ENCODE results near the gene KLK15.

DNA sequence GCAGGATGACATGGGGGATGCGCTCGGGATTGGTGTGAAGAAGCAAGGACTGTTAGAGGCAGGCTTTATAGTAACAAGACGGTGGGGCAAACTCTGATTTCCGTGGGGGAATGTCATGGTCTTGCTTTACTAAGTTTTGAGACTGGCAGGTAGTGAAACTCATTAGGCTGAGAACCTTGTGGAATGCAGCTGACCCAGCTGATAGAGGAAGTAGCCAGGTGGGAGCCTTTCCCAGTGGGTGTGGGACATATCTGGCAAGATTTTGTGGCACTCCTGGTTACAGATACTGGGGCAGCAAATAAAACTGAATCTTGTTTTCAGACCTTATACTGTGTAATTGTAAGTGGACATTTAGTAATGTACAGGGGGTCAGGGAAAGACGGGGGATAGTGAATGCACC lies 46.9 kb upstream of the KLK15 start:
- TF ChIP-seq, protein P1, sequence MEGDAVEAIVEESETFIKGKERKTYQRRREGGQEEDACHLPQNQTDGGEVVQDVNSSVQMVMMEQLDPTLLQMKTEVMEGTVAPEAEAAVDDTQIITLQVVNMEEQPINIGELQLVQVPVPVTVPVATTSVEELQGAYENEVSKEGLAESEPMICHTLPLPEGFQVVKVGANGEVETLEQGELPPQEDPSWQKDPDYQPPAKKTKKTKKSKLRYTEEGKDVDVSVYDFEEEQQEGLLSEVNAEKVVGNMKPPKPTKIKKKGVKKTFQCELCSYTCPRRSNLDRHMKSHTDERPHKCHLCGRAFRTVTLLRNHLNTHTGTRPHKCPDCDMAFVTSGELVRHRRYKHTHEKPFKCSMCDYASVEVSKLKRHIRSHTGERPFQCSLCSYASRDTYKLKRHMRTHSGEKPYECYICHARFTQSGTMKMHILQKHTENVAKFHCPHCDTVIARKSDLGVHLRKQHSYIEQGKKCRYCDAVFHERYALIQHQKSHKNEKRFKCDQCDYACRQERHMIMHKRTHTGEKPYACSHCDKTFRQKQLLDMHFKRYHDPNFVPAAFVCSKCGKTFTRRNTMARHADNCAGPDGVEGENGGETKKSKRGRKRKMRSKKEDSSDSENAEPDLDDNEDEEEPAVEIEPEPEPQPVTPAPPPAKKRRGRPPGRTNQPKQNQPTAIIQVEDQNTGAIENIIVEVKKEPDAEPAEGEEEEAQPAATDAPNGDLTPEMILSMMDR (conservative IDR thresholded peaks at IDR 0.05 in 1 of 2, IDR thresholded peaks at IDR 0.05 in 1 of 2; ENCODE audit: extremely low read depth in 1 of 2, insufficient read depth in 1 of 2, low read depth in 1 of 2, low read length in 2 of 2) = no peak
- no peak for TF ChIP-seq EZH2 (IDR thresholded peaks at IDR 0.05; ENCODE audit: borderline replicate concordance, low read length)

All from mammary epithelial cell (primary cell).